HG02588 (cell line): Measurements from ENCODE around the gene SLC9A3.

Experiments used
- ATAC-seq: cut with Tn5 transposase; IDR thresholded peaks from one replicate; pipeline ENCODE4 v1.9.1; 2021; ENCODE audit warnings: mild to moderate bottlenecking, moderate library complexity; ENCODE audit not compliant: unreplicated experiment

SLC9A3 gene

DNA sequence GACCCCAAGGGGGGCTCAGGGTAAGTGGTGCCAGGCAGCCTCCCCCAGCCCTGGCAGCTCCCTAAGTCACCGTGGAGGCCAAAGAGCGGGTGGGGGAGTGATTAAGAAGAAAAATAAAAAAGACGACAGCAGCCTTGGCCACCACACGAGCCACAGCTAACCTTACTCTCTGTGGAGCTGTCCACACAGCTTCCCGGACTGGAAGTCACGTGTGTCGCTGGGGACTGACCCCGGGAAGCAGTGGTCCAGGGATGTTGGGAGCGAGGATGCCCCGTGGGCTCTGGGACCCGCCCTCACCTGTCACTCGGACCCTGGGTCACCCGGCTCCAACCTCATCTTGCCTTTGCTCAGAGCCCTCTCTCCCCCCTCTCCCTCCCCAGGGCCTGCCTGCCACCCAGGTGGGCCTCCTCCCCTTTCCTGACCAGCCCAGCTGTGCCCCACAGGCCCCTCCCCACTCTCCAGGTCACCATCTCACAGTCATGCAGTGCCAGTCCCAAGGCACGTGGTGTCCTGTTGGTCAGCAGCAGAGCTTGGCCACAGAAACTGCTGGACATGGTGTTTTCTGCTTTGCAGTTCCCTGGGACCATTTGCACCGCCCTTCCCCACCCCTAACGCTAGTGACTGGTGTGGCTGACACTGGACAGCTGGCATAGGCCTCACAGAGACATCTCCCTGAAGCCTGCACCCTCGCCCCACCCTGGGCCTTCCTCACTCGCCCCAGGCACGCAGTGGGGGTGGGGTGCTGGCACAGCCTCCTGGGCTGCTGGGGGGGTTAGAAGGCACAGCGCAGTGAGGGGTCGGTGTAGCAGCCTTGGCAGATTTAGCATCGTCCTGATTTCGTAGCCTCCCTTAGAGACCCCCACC lies 91.1 kb downstream of the SLC9A3 start:
- ATAC-seq, result no peak

DNA sequence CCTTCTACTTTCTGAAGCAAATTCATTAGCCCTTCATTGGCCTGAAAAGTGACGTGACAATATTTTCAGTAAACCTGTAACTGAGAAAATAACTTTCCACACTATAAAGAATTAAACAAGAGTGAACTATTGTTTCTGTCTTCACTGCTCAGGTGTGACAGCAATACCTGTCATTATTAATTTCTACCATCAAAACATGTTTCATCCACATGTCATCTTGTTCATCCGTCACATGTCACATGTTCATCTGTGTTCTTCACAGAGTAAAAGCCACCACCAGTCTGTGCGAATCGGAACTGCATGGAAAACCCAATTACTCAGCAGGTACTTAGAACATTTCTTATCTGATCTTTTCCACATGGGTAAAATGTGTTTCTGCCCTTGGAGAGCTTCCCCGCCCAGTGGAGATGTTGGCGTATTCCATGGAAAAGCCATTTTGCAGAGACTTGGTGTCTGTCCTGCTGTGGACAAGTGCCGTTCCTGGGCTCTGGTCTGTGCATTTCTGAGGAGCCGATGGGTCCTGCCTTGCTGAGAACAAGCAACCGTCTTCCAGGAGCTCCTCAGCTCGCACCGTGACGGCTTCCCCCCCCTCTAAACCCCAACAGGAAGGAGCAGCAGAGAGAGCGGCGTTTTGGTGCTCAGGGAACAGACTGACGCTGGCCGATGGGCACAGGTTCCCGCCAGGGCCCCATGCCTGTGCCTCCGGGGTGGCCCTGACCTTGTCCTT lies 91.9 kb downstream of the SLC9A3 start:
- ATAC-seq, result no peak

DNA sequence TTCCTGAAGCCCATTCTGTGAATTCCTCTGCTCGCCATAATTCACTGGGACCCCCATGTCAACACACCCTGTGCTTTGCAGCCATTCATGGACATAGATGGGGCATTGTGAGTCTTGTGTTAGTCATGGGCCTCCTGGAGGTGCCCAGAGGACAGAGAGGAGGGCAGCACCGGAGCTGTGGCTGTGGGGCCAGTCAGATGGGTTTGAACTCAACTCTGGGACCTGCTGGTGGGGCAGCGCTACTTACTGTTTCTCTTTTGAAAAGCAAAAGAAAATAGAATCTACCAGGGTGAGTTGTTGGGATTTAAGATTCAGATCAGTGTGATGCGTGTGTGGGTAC lies 92.6 kb downstream of the SLC9A3 start:
- ATAC-seq, result no peak

DNA sequence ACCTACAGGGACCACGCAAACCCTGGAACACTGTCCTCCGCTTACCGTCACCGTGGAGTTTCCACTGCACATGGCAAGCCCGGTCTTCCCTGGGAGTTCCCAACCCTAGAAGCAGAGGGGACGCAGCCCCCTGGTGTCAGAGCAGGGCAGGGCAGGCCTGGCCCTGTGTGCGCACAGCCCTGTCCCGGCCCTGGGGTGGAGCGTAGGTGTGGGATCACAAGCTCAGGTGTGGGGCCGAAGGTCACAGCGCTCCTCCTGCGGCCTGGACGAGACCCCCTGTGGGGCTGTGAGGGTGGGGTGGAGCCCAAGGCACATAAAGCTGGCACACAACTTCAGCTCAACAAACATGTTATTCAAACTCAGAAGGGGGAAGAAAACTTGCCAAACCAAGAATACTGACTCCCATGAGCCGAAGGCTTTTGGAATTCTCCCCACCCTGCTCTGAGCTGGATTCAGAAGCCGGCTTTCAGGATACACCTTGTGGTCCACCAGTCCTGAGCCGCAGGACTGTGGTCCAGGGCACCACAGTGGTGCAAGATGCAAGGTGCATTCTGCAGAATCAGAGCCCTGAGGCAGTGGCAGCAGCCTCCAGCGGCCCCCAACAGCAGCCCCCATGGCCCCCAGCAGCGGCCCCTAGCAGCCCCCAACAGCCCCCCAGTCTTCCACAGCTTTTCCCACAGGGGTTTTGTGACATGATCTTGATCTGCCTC lies 93.1 kb downstream of the SLC9A3 start:
- ATAC-seq, result no peak

DNA sequence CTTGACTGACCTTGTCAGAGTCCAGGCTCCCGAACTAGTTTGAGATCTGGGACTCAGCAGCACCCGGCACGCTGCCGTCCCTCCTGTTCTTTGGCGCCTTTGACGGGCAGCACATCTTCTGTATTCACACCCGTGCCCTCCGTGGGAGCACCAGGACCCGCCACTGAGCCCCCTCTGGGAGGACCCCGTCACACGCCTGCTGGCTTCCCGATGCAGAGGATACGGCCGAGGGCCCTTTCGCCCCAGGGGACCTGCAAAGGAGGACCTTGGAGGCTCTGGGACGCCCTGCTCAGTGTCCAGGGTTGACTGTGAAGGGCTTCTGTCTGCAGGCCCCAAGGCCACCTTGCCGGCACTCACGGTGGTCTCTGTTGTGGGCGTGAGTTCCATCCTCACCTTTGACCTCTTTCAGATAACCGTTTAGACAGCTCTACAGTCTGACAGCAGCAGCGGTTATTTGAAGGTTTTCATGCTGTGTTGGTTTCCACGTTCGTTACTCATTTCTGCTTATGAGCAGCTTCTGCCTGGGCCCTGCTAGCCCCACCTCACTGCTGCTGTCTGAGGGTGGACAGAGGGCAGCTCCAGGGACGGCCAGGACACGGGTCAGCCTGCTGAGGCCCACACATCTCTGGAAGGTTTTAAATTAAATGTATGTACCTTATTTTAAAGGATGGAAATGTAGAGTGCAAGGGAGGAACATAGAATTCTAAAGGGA lies 93.9 kb downstream of the SLC9A3 start:
- ATAC-seq, result no peak

DNA sequence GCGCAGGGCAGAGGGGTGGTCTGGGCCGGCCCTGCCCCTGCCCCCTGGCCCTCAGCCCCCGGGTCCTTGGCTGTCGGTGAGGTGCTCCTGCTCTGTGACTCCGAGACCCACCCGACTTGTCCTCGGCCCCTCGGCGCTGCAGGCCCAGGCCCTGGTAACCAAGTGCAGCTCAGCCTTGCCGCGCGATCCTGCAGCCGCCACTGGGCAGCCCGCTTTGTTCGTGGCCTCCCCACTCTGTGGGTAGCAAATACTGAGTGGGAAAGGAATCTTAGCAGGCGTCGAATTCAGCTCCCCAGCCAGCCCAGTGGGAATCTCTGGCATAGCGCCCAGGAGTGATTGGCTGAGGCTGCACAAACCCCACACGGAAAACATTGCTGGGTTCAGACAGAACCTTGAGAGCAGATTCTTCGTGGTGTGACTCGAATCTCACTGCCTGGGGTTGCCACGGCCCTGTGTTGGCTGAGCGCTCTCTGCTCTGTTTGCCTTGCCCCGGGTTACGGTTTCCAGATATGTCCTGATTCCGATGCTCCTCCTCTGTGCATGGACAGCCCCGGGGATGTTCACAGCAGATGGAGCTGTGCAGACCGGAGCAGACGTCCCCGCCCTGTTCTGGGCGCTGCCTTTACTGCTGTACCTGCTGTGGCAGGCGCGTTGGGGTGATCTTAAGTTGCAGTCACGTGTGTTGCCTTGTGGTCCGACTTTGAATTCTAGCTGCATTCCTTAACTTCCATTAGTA lies 94.6 kb downstream of the SLC9A3 start:
- ATAC-seq, result no peak

DNA sequence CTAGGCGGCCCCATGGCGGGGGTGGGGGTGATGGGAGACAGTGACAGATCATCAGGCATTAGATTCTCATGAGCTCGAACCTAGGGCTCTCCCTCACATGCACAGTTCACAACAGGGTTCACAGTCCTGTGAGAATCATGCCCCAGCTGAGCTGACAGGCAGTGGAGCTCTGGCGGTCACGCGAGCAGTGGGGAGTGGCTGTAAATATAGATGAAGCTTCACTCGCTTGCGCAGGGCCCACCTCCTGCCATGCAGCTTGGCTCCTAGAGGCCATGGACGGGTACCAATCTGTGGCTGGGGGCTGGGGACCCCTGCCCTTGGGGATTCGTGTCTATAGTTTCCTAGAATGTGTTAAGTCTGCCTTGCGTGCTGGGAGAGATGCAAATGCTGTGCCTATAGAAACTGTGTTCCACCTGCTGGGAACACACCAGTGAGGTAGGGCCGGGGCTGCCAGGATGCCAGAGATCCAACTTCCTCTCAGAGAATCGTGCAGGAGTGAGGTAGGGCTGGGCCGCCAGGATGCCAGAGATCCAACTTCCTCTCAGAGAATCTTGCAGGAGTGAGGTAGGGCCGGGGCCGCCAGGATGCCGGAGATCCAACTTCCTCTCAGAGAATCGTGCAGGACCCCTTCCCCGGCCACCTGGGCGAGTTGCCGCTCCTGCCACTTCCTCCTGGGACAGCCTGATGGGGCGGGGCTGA lies 95.3 kb downstream of the SLC9A3 start:
- no peak for ATAC-seq

DNA sequence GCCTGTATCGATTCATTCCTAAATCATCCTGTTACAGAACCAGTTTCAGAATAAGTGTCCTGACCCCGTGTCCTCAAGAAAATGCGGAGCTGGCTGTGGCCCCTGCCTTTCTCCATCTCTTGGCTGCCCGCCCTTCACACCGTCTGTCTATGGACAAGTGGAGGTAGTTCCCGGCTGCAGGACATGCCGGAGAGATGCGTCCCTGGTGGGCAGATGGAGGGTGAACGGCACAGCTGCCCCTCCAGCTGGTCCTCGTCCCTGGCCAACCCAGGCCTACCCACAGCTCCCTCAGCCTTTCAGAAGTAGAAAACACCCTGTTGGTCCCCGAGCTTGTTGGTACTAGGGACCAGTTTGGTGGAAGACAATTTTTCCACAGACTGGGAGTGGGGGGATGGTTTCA lies 96.0 kb downstream of the SLC9A3 start:
- no peak for ATAC-seq

DNA sequence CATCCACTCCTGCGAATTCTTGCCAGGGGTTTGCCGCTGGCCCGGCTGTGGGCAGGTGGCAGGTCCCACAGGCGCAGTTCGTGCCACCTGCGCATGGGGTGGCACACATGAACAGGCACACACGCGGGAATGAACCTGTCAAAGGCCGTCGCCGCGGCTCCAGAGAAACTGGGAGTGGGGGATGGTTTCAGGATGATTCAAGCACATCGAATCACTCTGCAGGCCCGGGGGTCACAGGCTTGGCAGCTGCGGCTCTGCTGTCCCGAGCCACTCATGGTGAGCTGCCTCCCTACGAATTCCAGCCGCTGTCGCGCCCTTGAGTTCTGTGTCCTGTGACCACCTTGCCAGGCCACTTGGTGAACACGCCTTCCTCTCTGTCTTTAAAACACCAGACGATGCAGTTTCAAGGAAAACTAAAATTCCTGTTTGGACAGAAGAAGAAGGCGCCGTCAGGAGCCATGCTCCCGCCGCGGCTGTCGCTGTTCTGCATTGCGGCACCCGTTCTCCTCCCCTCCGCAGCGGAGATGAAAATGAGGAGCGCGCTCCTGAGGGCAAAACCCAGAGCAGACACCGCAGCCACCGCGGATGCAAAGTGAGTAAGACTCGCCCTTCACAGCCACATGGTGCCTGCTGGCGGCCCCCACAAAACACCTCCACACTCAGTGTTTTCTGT lies 96.7 kb downstream of the SLC9A3 start:
- ATAC-seq, result no peak

DNA sequence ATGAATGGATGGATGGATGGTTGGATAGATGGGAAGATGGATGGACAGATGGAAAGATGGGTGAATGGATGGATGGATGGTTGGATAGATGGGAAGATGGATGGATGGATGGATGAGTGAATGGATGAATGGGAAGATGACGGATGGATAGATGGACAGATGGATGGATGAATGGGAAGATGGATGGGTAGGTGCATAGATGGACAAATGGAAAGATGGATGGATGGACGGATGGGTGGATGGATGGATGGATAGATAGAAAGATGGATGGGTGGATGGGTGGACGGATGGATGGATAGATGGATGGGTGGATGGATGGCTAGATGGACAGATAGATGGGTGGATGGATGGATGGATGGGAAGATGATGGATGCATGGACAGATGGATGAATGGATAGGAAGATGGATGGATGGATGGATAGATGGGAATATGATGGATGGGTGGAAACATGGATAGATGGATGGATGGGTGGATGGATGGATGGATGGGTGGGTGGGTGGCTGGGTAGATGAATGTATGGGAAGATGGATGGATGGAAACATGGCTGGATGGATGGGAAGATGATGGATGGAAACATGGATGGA lies 97.8 kb downstream of the SLC9A3 start:
- no peak for ATAC-seq

DNA sequence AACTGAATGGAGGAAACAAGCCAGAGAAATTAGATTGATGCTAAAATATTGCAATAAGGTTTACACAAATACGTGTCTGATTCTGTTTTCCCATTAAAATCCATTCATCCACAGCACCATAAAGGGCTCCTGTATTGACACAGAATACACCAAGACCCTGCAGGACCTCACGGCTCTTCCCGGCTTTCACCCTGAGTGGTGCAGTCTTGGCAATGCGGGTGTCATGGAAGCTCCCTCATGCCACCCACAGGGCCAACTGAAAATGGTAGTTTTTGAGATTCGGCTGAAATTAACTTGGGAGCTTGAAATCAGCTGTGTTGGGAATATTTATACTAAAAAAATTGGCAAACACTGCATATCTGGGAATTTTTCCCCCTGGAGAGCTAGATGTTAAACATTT lies 98.5 kb downstream of the SLC9A3 start:
- no peak for ATAC-seq

DNA sequence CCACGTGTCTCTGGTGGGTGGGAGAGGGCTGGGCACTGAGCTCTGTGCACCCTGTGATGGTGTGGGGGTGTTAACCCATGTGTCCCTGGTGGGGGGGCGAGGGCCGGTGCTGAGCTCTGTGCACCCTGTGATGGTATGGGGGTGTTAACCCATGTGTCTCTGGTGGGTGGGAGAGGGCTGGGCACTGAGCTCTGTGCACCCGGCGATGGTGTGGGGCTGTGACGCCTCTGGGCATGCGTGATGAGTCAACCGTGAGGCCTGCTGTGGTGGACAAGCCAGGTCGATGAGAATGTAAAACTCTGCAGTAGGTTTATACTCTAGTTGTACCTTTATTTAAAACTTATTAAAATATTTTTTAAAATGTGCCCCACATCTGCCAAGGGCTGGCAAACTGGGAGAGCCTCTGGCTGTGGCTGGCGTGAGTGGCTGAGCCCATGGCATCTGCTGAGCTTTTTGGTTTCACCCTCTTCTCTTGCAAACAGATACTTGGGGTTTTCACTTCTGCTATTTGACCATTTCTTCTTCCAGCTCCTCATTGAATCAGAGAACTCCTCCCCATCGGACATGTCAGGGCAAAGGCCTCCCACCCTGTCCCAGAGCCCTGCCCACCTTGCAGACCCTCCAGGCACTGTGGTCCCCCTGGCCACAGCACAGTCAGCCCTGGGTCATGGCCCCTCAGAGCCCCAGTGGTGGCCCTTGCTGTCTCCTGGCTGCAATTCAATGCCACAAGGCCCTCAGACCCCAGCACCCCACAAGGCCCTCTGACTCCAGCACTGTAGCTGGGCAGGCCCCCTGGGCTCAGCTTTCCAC lies 99.7 kb downstream of the SLC9A3 start:
- peak; percentile 73 for ATAC-seq

DNA sequence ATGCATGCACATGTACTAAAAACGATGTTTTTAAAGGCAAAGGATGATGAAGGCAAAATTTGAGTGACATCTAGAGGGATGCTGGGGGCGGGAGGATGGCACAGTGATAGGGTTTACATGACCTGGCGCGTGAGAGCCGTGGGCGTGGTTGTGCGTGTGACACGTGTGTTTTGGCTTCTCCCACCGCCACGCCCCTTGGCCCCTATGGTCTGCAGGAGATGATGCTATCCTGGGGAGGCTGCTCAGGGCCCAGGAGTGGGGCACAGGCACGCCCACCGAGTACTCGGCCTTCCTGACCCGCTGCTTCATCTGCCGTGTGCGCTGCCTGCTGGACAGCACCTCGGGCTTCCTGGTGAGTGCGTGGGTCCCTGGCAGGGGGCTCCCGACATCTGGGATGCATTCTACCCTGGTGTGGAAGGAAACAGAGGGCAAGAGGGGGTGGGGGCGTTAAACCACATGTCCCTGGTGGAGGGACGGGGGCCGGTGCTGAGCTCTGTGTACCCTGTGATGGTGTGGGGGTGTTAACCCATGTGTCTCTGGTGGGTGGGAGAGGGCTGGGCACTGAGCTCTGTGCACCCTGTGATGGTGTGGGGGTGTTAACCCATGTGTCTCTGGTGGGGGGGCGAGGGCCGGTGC lies 100.5 kb downstream of the SLC9A3 start:
- ATAC-seq, result no peak

DNA sequence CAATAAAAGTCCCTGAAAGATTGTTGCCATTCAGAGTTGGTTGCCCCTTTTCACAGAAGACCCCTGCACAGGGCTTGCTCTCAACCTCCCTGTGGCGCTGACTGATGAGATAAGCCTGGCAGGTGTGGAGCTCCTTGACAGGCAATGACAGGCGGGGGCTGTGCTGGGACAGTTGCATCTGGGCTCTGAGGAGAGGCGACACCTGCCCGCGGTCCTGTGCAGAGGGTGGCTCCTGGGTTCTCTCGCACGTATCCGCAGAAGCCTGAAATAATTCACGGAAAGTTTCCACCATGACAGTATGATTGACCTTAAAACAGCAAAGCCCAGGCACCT lies 101.0 kb downstream of the SLC9A3 start:
- ATAC-seq, result no peak

DNA sequence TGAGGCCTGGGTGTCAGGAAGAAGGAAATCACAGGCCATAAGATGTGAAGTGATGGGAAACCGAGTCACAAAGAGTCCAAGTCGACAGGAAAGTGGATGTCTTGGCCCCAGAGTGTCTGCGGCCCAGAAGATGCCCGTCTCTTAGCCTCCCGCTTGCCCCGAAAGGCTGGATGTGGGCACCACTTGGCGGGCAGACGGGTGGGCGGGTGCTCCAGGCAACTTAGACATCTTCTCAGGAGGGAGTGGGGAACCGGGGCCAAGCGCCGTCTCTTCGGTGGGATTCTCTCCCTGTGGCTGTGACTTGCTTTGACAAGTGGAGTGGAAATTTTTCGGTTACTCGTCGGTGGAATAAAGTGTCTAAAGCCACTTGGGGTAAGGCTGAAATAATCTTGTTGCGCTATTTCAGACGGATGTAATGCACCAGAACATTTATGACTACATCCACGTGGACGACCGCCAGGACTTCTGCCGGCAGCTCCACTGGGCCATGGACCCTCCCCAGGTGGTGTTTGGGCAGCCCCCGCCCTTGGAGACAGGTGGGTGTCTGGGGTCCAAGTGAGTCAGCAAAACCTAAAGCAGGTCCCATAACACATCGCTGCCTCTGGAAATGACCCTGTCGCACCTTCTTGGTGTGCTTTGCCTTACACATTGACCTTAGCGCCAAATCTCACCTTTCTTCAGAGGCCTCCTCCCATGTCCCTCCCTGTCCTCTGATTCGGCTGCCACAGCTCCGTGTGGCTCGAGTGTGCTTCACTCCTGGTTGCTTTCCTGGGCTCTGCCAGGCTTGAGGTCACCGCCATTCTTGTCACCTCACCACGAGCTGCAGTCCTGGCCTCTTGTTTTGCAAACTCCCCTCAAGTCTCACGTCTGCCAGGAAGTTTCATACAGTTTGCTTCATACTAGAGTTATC lies 101.7 kb downstream of the SLC9A3 start:
- ATAC-seq, result no peak

DNA sequence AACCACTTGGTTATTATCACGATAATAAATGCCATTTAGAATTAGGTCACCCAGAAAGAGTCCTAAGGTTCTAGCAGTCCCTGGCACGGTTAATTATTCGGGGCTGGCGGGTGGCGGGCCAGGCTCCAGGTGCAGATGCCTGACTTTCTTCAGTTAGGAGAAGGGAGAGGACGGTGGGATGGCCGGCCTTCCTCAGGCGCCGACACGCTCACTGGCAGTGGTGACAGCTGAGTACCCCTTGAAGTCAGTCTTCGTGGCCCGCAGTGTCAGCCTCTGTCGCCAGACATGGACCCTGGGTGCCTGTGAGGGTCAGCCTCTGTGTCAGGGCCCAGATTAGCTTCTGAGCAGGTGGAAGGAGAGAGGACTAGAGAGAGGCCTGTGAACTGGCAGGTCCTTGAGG lies 102.3 kb downstream of the SLC9A3 start:
- no peak for ATAC-seq
